Fibroblast of lung (primary cell): ENCODE data around the gene RHOB. TPM values are rescaled to one million over a fixed set of nuclear protein-coding genes. Genes with fewer than 3 reads are reported as not detected.

Source experiments
- DNase-seq, 2 donors: peaks; one replicate each; pipeline versions ENCODE4 v3.0.0 to v3.0.0-alpha.2; 2010; ENCODE audit warnings: low read depth in 2 of 2
- H2AFZ ChIP-seq: 2 replicates; pipeline ENCODE4 v1.5.1; 2012; ENCODE audit warnings: low read length, control low read depth, inconsistent platforms
- H3K27ac ChIP-seq: 2 replicates; pipeline ENCODE4 v1.5.1; 2011; ENCODE audit warnings: low read length, control low read depth; ENCODE audit not compliant: insufficient read depth
- H3K27me3 ChIP-seq: 2 replicates; pipeline ENCODE4 v1.5.1; 2011; ENCODE audit warnings: mild to moderate bottlenecking, low read length; ENCODE audit not compliant: control insufficient read depth, insufficient read depth
- H3K36me3 ChIP-seq: 2 replicates; pipeline ENCODE4 v1.5.1; 2011; ENCODE audit warnings: low read length; ENCODE audit not compliant: control insufficient read depth, insufficient read depth
- H3K4me1 ChIP-seq: 2 replicates; pipeline ENCODE4 v1.5.1; 2011; ENCODE audit warnings: low read length; ENCODE audit not compliant: control insufficient read depth, insufficient read depth; ENCODE audit errors: extremely low read depth
- H3K4me2 ChIP-seq: 2 replicates; pipeline ENCODE4 v1.5.1; 2011; ENCODE audit warnings: low read length, control low read depth; ENCODE audit not compliant: insufficient read depth; ENCODE audit errors: extremely low read depth
- H3K4me3 ChIP-seq, 4 experiments: fragments of 200-600 bp in 1 of 4; sonication (generic) in 1 of 4; replicated peaks in 1 of 4; 2 replicates each; pipeline ENCODE4 v1.5.1; 2011 to 2016; ENCODE audit warnings: low read length in 4 of 4, low read depth in 3 of 4, mild to moderate bottlenecking in 3 of 4, control low read depth in 2 of 4, inconsistent platforms in 1 of 4, mixed read lengths in 1 of 4; ENCODE audit not compliant: insufficient read depth in 1 of 4; ENCODE audit errors: control extremely low read depth in 1 of 4
- H3K79me2 ChIP-seq: 2 replicates; pipeline ENCODE4 v1.5.1; 2012; ENCODE audit warnings: mild to moderate bottlenecking, low read length, inconsistent platforms; ENCODE audit not compliant: control insufficient read depth, insufficient read depth
- H3K9ac ChIP-seq: 2 replicates; pipeline ENCODE4 v1.5.1; 2011; ENCODE audit warnings: mild to moderate bottlenecking, low read length, control low read depth; ENCODE audit not compliant: insufficient read depth
- H3K9me3 ChIP-seq: 2 replicates; pipeline ENCODE4 v1.5.1; 2012; ENCODE audit warnings: low read depth, low read length; ENCODE audit not compliant: control insufficient read depth, insufficient read depth
- H4K20me1 ChIP-seq: 2 replicates; pipeline ENCODE4 v1.5.1; 2011; ENCODE audit warnings: low read length; ENCODE audit not compliant: control insufficient read depth, insufficient read depth; ENCODE audit errors: extremely low read depth
- EZH2 ChIP-seq: IDR thresholded peaks from 2 replicates; pipeline ENCODE4 v1.5.1; 2012; ENCODE audit warnings: low read length, control low read depth, mild to moderate bottlenecking; ENCODE audit errors: missing control alignments
- polyA plus RNA-seq, 2 donors: library from polyadenylated mRNA; depleted of rRNA in 1 of 2; stranded (reverse) in 1 of 2; unstranded in 1 of 2; fragments of >200 nt; gene quantifications; 2 replicates each; pipeline ENCODE4 v1.2.1, GENCODE V29; 2011 to 2012; ENCODE audit warnings: missing spikeins in 1 of 2
- total RNA-seq: library from RNA; depleted of rRNA; stranded (reverse); fragments of >200 nt; gene quantifications from 2 replicates; pipeline ENCODE4 v1.2.1, GENCODE V29; 2014
- TF ChIP-seq, protein P1 (sequence below), 2 donors: IDR thresholded peaks in 1 of 2; conservative IDR thresholded peaks in 1 of 2; 1 replicate in 1 of 2; 2 replicates in 1 of 2; pipeline ENCODE4 v1.5.1; 2011 to 2012; ENCODE audit warnings: low read length in 2 of 2, control low read depth in 1 of 2, inconsistent platforms in 1 of 2, low read depth in 1 of 2, mild to moderate bottlenecking in 1 of 2

RHOB gene
- total and polyA plus RNA-seq, 2 donors (not counting 1 experiment from before 2014, with no cell fraction given): 113 to 171 TPM

DNA sequence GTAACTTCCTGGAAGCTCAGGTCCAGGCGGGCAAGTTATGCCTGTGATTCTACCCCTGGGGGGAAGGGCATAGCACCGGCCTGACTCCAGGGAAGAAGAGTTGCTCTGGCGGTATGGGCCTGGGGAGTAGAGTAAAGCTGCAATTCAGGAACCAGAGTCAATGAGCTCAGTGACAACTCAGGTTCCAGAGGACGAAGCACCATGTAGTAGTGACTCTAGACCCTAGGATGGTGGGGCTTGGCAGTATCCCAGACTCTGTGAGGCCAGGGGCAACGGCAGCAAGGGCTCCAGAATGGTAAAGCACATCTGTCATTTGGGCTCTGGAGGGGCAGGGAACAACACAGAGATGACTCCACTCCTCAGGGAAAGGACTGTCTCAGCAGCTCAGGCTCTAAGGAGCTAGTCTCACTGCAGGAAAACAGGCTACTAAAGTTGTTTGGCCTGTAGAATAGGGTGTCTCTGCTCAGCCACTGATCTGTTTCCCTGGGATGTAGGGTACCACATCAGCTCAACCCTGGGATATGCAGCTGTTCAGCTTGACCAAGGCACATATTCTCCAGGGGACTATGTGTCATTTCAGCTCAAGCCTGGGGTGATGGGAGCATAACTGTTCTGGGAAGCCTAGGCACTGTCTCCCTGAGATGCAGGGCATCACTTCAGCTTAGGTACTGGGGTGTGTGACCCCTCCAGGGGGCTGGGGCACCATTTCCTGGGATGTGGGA is 36.2 kb upstream of the RHOB start:
- Histone ChIP-seq H3K27ac (no peak overlapping the region), H3K9me3 (no peaks in the 10 kb centered on the region), H3K27me3 (no peaks in the 10 kb centered on the region), H3K9ac (no peak overlapping the region), H3K79me2 (no peaks in the 10 kb centered on the region), H3K4me1 (no peaks in the 10 kb centered on the region), H4K20me1 (no peaks in the 10 kb centered on the region), H3K4me3 (no peak overlapping the region), H3K4me2 (no peak overlapping the region), H2AFZ (no peak overlapping the region), H3K36me3 (no peaks in the 10 kb centered on the region)
- DNase-seq: no peak
- TF ChIP-seq, protein P1, sequence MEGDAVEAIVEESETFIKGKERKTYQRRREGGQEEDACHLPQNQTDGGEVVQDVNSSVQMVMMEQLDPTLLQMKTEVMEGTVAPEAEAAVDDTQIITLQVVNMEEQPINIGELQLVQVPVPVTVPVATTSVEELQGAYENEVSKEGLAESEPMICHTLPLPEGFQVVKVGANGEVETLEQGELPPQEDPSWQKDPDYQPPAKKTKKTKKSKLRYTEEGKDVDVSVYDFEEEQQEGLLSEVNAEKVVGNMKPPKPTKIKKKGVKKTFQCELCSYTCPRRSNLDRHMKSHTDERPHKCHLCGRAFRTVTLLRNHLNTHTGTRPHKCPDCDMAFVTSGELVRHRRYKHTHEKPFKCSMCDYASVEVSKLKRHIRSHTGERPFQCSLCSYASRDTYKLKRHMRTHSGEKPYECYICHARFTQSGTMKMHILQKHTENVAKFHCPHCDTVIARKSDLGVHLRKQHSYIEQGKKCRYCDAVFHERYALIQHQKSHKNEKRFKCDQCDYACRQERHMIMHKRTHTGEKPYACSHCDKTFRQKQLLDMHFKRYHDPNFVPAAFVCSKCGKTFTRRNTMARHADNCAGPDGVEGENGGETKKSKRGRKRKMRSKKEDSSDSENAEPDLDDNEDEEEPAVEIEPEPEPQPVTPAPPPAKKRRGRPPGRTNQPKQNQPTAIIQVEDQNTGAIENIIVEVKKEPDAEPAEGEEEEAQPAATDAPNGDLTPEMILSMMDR (conservative IDR thresholded peaks at IDR 0.05 in 1 of 2, IDR thresholded peaks at IDR 0.05 in 1 of 2; ENCODE audit: low read depth in 1 of 2, low read length in 2 of 2): no peak
- no peak for TF ChIP-seq EZH2

DNA sequence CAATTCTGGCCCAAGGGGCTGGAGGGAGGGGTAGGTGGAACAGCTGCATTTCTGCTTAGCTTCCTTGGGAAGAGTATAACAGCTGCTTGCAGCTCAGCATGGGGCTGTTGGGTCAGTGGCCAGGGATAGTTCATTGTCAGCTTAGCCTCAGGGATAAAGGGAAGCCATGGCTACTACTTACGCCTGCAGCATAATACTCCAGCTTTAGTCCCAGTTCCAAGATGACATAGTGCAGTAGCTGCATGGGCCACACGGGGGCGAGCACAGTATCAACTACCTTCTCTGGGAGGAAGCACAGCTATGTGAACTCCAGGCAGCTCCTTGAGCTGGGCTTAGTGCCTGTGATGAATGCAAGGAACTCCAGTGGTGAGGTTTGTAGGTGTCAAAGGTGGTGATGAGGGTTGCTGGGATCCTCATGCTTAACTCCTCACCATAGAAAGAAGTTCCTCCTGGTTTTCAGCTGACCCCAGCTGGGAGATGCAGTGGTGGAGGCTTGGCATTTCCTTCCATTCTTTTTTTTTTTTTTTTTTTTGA is 35.4 kb upstream of the RHOB start:
- Histone ChIP-seq H3K4me2 (no peak overlapping the region), H2AFZ (no peak overlapping the region), H3K9me3 (no peaks in the 10 kb centered on the region), H3K36me3 (no peaks in the 10 kb centered on the region), H3K9ac (no peak overlapping the region), H3K27me3 (no peaks in the 10 kb centered on the region), H4K20me1 (no peaks in the 10 kb centered on the region), H3K79me2 (no peaks in the 10 kb centered on the region), H3K4me1 (no peaks in the 10 kb centered on the region), H3K4me3 (no peak overlapping the region), H3K27ac (no peak overlapping the region)
- DNase-seq: peak; percentile 65 to 84
- TF ChIP-seq, protein P1 (conservative IDR thresholded peaks at IDR 0.05 in 1 of 2, IDR thresholded peaks at IDR 0.05 in 1 of 2; ENCODE audit: low read depth in 1 of 2, low read length in 2 of 2): peak; percentile 72 to 92
- TF ChIP-seq EZH2: no peak

DNA sequence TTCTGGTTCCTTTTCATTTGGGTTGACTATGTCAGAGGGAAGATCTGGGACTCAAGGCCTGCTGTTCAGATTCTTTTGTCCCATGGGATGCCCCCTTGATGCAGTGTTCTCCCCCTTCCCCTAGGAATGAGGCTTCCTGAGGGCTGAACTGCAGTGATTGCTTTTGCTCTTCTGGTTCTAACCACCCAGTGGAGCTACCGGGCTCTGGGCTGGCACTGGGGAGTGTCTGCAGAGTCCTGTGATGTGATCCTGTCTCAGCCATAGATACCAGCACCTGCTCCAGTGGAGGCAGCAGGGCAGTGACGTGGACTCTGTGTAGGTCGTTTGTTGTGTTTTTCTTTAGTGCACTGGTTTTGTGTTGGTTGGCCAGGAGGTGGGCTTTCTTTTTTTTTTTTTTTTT is 32.1 kb upstream of the RHOB start:
- DNase-seq: no peak
- H3K4me2 ChIP-seq: no peak overlapping the region
- H2AFZ ChIP-seq: no peak overlapping the region
- no peaks in the 10 kb centered on the region for H3K36me3 ChIP-seq
- peaks cover 10% of the 10 kb centered on the region for H3K4me1 ChIP-seq
- no peak overlapping the region for H3K27ac ChIP-seq
- TF ChIP-seq, protein P1 (conservative IDR thresholded peaks at IDR 0.05 in 1 of 2, IDR thresholded peaks at IDR 0.05 in 1 of 2; ENCODE audit: low read depth in 1 of 2, low read length in 2 of 2): no peak
- H3K4me3 ChIP-seq: no peak overlapping the region
- H4K20me1 ChIP-seq: no peaks in the 10 kb centered on the region
- H3K27me3 ChIP-seq: no peaks in the 10 kb centered on the region
- H3K9ac ChIP-seq: no peak overlapping the region
- H3K9me3 ChIP-seq: no peaks in the 10 kb centered on the region
- no peaks in the 10 kb centered on the region for H3K79me2 ChIP-seq
